ENCODE results near the gene CSRNP2.

GRCh38 chr12:51055060-51055459 is 28.3 kb downstream of the CSRNP2 start:
- TF ChIP-seq CTCF (conservative IDR thresholded peaks at IDR 0.05; ENCODE audit: low read depth, low read length): no peak
- TF ChIP-seq CEBPB (IDR thresholded peaks at IDR 0.05; ENCODE audit: low read depth, low read length): no peak
- TF ChIP-seq POLR2A (IDR thresholded peaks at IDR 0.05; ENCODE audit: low read depth, low read length): no peak
- TF ChIP-seq USF2 (IDR thresholded peaks at IDR 0.05; ENCODE audit: low read depth, low read length): no peak
- TF ChIP-seq RCOR1 (IDR thresholded peaks at IDR 0.05; ENCODE audit: insufficient replicate concordance, low read length): no peak
- TF ChIP-seq RAD21 (IDR thresholded peaks at IDR 0.05; ENCODE audit: low read length): no peak
- TF ChIP-seq BHLHE40 (IDR thresholded peaks at IDR 0.05; ENCODE audit: low read depth, low read length): no peak
